ENCODE data around the gene FAM3B. TPM values are rescaled to one million over a fixed set of nuclear protein-coding genes. Genes with fewer than 3 reads are reported as not detected.

Gene FAM3B
- total RNA-seq, 1 experiment from 2014 or later: 59.5 TPM

DNA sequence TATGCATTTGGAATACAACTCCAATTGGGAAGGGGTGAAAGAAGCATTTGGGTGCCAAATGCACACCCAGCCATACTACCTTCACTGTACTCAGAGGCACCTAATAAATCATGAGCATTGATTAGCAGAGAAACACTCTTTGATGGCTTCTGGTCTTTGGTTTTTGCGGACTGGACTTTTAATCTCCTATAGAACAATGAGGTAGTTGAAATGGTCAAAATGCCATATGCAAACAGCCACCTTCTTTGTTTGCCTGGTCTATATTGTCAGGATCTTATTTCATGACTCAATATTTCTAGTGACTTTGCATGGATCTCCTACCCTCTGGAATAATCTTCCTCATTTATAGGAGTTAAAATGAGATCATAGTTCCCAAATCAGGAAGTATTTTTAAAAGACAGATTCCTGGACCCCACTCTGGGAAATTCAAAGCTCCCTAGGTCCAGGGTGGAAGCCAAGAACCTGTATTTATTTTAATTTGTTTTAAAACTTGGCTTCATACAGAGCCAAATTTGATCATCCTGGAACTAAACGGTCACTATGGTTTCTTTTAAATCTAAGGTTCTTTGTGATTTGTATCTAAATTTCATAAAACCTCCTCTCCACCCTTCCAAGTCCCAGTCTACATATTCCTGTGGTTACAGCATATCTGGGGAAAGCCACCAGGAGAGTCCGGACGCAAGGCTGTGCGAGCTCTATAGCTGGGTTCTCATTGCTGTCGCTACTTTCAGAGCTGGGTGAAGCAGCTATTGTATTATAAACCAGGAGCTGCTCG is 8.7 kb downstream of the FAM3B start:
- intact Hi-C loops (cut with micrococcal nuclease; ENCODE audit: unreplicated experiment): no loop called here
- peaks cover 29% of the 10 kb centered on the region for H3K4me1 Mint-ChIP-seq (ENCODE audit: low read depth, unreplicated experiment)
- H3K36me3 Mint-ChIP-seq (ENCODE audit: insufficient read depth, unreplicated experiment): peaks cover 21% of the 10 kb centered on the region
- no peak overlapping the region for H3K4me3 Mint-ChIP-seq (ENCODE audit: unreplicated experiment)
- no peaks in the 10 kb centered on the region for H3K36me3 ChIP-seq (ENCODE audit: control insufficient read depth, insufficient read depth, low read length)
- no peaks in the 10 kb centered on the region for H3K9me3 Mint-ChIP-seq (ENCODE audit: unreplicated experiment)
- POLR2A ChIA-PET: no interaction called here
- no peaks in the 10 kb centered on the region for H3K9me3 ChIP-seq
- no peak overlapping the region for H3K4me3 ChIP-seq (ENCODE audit: low read depth, low read length)
- H3K4me1 ChIP-seq: peaks cover 40% of the 10 kb centered on the region
- no peaks in the 10 kb centered on the region for H3K27me3 Mint-ChIP-seq (ENCODE audit: insufficient read depth, unreplicated experiment)
- no peak for DNase-seq
- H3K27me3 ChIP-seq (replicated peaks; ENCODE audit: control insufficient read depth, insufficient read depth, low read length): no peaks in the 10 kb centered on the region
- TF ChIP-seq, protein P1, sequence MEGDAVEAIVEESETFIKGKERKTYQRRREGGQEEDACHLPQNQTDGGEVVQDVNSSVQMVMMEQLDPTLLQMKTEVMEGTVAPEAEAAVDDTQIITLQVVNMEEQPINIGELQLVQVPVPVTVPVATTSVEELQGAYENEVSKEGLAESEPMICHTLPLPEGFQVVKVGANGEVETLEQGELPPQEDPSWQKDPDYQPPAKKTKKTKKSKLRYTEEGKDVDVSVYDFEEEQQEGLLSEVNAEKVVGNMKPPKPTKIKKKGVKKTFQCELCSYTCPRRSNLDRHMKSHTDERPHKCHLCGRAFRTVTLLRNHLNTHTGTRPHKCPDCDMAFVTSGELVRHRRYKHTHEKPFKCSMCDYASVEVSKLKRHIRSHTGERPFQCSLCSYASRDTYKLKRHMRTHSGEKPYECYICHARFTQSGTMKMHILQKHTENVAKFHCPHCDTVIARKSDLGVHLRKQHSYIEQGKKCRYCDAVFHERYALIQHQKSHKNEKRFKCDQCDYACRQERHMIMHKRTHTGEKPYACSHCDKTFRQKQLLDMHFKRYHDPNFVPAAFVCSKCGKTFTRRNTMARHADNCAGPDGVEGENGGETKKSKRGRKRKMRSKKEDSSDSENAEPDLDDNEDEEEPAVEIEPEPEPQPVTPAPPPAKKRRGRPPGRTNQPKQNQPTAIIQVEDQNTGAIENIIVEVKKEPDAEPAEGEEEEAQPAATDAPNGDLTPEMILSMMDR (IDR thresholded peaks at IDR 0.05; ENCODE audit: insufficient read depth in 1 of 2, low read depth in 1 of 2, low read length in 1 of 2, severe bottlenecking in 1 of 2, unreplicated experiment in 1 of 2): no peak
- CTCF ChIA-PET: no interaction called here
- BruUV-seq (replicated peaks): no TSS peak
- H3K27ac Mint-ChIP-seq (ENCODE audit: unreplicated experiment): no peak overlapping the region

DNA sequence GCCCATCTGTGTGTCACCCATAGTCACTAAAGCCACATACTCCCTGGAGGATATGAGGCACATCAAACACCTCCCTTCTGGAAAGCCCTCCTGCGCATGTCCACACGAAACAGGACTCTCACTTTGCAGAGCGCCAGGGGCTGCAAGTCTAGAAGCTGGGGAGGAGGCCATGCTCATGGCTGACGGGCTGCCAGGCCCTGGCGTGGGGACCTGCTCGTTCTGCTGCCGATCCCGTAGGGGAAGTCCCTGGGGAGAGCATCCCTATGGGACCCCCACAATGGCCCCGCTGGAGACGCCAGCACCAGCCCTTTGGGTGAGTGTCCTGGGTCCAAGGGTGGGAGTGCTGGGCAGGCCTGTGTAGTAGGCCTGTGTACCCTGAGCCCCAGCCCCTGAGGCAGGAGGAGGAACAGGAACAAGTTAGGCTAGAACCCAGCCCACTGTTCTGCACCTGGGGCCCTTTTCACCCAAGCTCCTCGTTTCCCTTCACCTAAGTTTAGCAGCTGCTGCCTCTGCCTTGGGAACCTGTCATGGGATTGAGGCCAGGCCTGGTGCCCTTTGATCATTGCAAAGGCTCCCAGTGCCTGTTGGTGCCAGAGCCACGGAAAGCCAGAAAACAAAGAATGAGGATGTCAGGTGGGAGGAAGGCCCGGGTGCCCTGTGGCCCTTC is 9.9 kb downstream of the FAM3B start:
- Mint-ChIP-seq H3K27ac (ENCODE audit: unreplicated experiment) (no peak overlapping the region), H3K4me3 (ENCODE audit: unreplicated experiment) (no peak overlapping the region), H3K4me1 (ENCODE audit: low read depth, unreplicated experiment) (peaks cover 20% of the 10 kb centered on the region), H3K27me3 (ENCODE audit: insufficient read depth, unreplicated experiment) (no peaks in the 10 kb centered on the region), H3K36me3 (ENCODE audit: insufficient read depth, unreplicated experiment) (peaks cover 26% of the 10 kb centered on the region), H3K9me3 (ENCODE audit: unreplicated experiment) (peaks cover 3% of the 10 kb centered on the region)
- no peaks in the 10 kb centered on the region for H3K27me3 ChIP-seq (replicated peaks; ENCODE audit: control insufficient read depth, insufficient read depth, low read length)
- DNase-seq: no peak
- peaks cover 28% of the 10 kb centered on the region for H3K4me1 ChIP-seq
- ChIA-PET CTCF (interaction anchor here (0.6 kb wide), 1 partner anchor 131 kb away, joined by 3 read pairs; no protein-coding TSS in a partner anchor), POLR2A (no interaction called here)
- TF ChIP-seq, protein P1 (IDR thresholded peaks at IDR 0.05; ENCODE audit: insufficient read depth in 1 of 2, low read depth in 1 of 2, low read length in 1 of 2, severe bottlenecking in 1 of 2, unreplicated experiment in 1 of 2): no peak
- no TSS peak for BruUV-seq (replicated peaks)
- no peaks in the 10 kb centered on the region for H3K9me3 ChIP-seq
- no peak overlapping the region for H3K4me3 ChIP-seq (ENCODE audit: low read depth, low read length)
- intact Hi-C loops (cut with micrococcal nuclease; ENCODE audit: unreplicated experiment): no loop called here
- no peaks in the 10 kb centered on the region; the same call in 1 of the 2 replicates for H3K36me3 ChIP-seq (ENCODE audit: control insufficient read depth, insufficient read depth, low read length)

DNA sequence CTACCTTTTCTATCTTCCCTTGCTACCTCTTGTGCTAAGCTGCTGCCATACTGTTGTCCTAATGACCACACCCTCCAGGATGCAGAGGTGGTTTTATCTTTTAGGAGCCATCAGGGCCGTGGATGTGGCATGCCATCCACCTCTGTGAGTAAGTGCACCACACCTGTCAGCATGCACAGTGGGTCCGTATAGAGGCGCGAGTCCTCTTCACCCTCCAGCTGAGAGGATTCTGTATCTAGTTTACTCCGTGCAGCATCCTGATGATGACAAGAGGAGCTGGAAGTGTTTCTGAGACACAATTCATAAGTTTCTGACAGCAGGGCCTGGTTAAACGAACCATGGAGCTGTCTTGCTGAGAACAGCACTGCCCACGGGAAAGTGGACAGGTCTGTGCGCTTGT is 11.2 kb downstream of the FAM3B start:
- no peak for DNase-seq
- Histone ChIP-seq H3K4me1 (peaks cover 22% of the 10 kb centered on the region), H3K4me3 (ENCODE audit: low read depth, low read length) (no peak overlapping the region), H3K9me3 (no peaks in the 10 kb centered on the region), H3K27me3 (replicated peaks; ENCODE audit: control insufficient read depth, insufficient read depth, low read length) (no peaks in the 10 kb centered on the region), H3K36me3 (ENCODE audit: control insufficient read depth, insufficient read depth, low read length) (no peaks in the 10 kb centered on the region; the same call in 1 of the 2 replicates)
- no peak overlapping the region for H3K27ac Mint-ChIP-seq (ENCODE audit: unreplicated experiment)
- TF ChIP-seq, protein P1 (IDR thresholded peaks at IDR 0.05; ENCODE audit: insufficient read depth in 1 of 2, low read depth in 1 of 2, low read length in 1 of 2, severe bottlenecking in 1 of 2, unreplicated experiment in 1 of 2): no peak
- no TSS peak for BruUV-seq (replicated peaks)
- H3K4me1 Mint-ChIP-seq (ENCODE audit: low read depth, unreplicated experiment): peaks cover 14% of the 10 kb centered on the region
- H3K36me3 Mint-ChIP-seq (ENCODE audit: insufficient read depth, unreplicated experiment): peaks cover 26% of the 10 kb centered on the region
- intact Hi-C loops (cut with micrococcal nuclease; ENCODE audit: unreplicated experiment): no loop called here
- POLR2A ChIA-PET: no interaction called here
- H3K4me3 Mint-ChIP-seq (ENCODE audit: unreplicated experiment): no peak overlapping the region
- no peaks in the 10 kb centered on the region for H3K27me3 Mint-ChIP-seq (ENCODE audit: insufficient read depth, unreplicated experiment)
- CTCF ChIA-PET: no interaction called here
- H3K9me3 Mint-ChIP-seq (ENCODE audit: unreplicated experiment): peaks cover 16% of the 10 kb centered on the region

Measured in Caco-2 (cell line).